H9 (cell line): Measurements from ENCODE around the gene NCAN. TPM values are rescaled to one million over a fixed set of nuclear protein-coding genes. Genes with fewer than 3 reads are reported as not detected.
A peak's percentile ranks its signal among the peaks of the same experiment; 100 is the strongest.

Experiments used
- DNase-seq: peaks from one replicate; pipeline ENCODE4 v3.0.0-alpha.2; 2017
- H2AFZ ChIP-seq: one replicate; pipeline ENCODE4 v1.6.1; 2013; ENCODE audit warnings: mild to moderate bottlenecking, low read length, control low read depth, moderate library complexity
- H2AK5ac ChIP-seq: 2 replicates; pipeline ENCODE4 v1.6.1; 2013; ENCODE audit warnings: low read length, control low read depth, mixed read lengths; ENCODE audit not compliant: insufficient read length
- H2BK120ac ChIP-seq: one replicate; pipeline ENCODE4 v1.6.1; 2013; ENCODE audit warnings: low read depth, mild to moderate bottlenecking, low read length, control low read depth, inconsistent platforms; ENCODE audit not compliant: poor library complexity, severe bottlenecking
- H2BK12ac ChIP-seq: 2 replicates; pipeline ENCODE4 v1.6.1; 2013; ENCODE audit warnings: low read length, control low read depth, mixed read lengths, low read depth; ENCODE audit not compliant: insufficient read length
- H2BK15ac ChIP-seq: 2 replicates; pipeline ENCODE4 v1.6.1; 2013; ENCODE audit warnings: low read depth, low read length, control low read depth
- H2BK20ac ChIP-seq: one replicate; pipeline ENCODE4 v1.6.1; 2013; ENCODE audit warnings: low read depth, mild to moderate bottlenecking, low read length, control low read depth, inconsistent platforms; ENCODE audit not compliant: poor library complexity, severe bottlenecking
- H2BK5ac ChIP-seq: 2 replicates; pipeline ENCODE4 v1.6.1; 2013; ENCODE audit warnings: low read length, control low read depth, mixed read lengths; ENCODE audit not compliant: insufficient read length
- H3K14ac ChIP-seq: 2 replicates; pipeline ENCODE4 v1.6.1; 2013; ENCODE audit warnings: low read length, control low read depth; ENCODE audit not compliant: insufficient read depth
- H3K18ac ChIP-seq: 2 replicates; pipeline ENCODE4 v1.6.1; 2013; ENCODE audit warnings: low read depth, mild to moderate bottlenecking, mixed read lengths, low read length, control low read depth; ENCODE audit not compliant: insufficient read length
- H3K23ac ChIP-seq: 2 replicates; pipeline ENCODE4 v1.6.1; 2013; ENCODE audit warnings: low read length, control low read depth, mixed read lengths, low read depth; ENCODE audit not compliant: insufficient read length
- H3K23me2 ChIP-seq: 2 replicates; pipeline ENCODE4 v1.6.1; 2013; ENCODE audit warnings: low read depth, mild to moderate bottlenecking, mixed read lengths, low read length, control low read depth; ENCODE audit not compliant: insufficient read length, poor library complexity, severe bottlenecking
- H3K27ac ChIP-seq: 2 replicates; pipeline ENCODE4 v1.5.1; 2013; ENCODE audit warnings: low read length, control low read depth, mixed read lengths, low read depth; ENCODE audit not compliant: insufficient read length
- H3K27me3 ChIP-seq: 2 replicates; pipeline ENCODE4 v1.6.1; 2013; ENCODE audit warnings: low read length, control low read depth, inconsistent platforms; ENCODE audit not compliant: insufficient read depth
- H3K4ac ChIP-seq: 2 replicates; pipeline ENCODE4 v1.6.1; 2013; ENCODE audit warnings: low read depth, mild to moderate bottlenecking, control low read depth, inconsistent platforms, low read length, moderate library complexity
- H3K4me1 ChIP-seq: 2 replicates; pipeline ENCODE4 v1.6.1; 2013; ENCODE audit warnings: low read length, control low read depth, inconsistent platforms; ENCODE audit not compliant: insufficient read depth
- H3K4me2 ChIP-seq: 2 replicates; pipeline ENCODE4 v1.6.1; 2013; ENCODE audit warnings: low read length, control low read depth, mixed read lengths; ENCODE audit not compliant: insufficient read length, insufficient read depth
- H3K56ac ChIP-seq: 2 replicates; pipeline ENCODE4 v1.6.1; 2013; ENCODE audit warnings: low read depth, mild to moderate bottlenecking, mixed read lengths, low read length, control low read depth; ENCODE audit not compliant: insufficient read length
- H3K79me1 ChIP-seq: 2 replicates; pipeline ENCODE4 v1.6.1; 2013; ENCODE audit warnings: low read depth, mild to moderate bottlenecking, moderate library complexity, low read length, control low read depth, inconsistent platforms; ENCODE audit not compliant: insufficient read depth, poor library complexity, severe bottlenecking
- H3K79me2 ChIP-seq: 2 replicates; pipeline ENCODE4 v1.6.1; 2013; ENCODE audit warnings: low read length, control low read depth, inconsistent platforms; ENCODE audit not compliant: insufficient read depth
- H3K9ac ChIP-seq: 2 replicates; pipeline ENCODE4 v1.6.1; 2013; ENCODE audit warnings: low read length, control low read depth, mixed read lengths; ENCODE audit not compliant: insufficient read length; ENCODE audit errors: extremely low read depth
- H3K9me3 ChIP-seq: one replicate; pipeline ENCODE4 v1.6.1; 2013; ENCODE audit warnings: low read depth, low read length, inconsistent platforms; ENCODE audit not compliant: control insufficient read depth
- H3T11ph ChIP-seq: one replicate; pipeline ENCODE4 v1.6.1; 2013; ENCODE audit warnings: mild to moderate bottlenecking, low read length, control low read depth, inconsistent platforms
- H4K20me1 ChIP-seq: one replicate; pipeline ENCODE4 v1.6.1; 2013; ENCODE audit not compliant: control insufficient read depth, insufficient read length, insufficient read depth
- H4K5ac ChIP-seq: 2 replicates; pipeline ENCODE4 v1.6.1; 2013; ENCODE audit warnings: low read depth, mild to moderate bottlenecking, mixed read lengths, low read length, control low read depth; ENCODE audit not compliant: insufficient read length
- H4K8ac ChIP-seq: replicated peaks from 2 replicates; pipeline ENCODE4 v1.6.1; 2013; ENCODE audit warnings: low read length, control low read depth, mixed read lengths, low read depth; ENCODE audit not compliant: insufficient read length
- H4K91ac ChIP-seq: 2 replicates; pipeline ENCODE4 v1.6.1; 2013; ENCODE audit warnings: low read depth, mild to moderate bottlenecking, moderate library complexity, mixed read lengths, low read length, control low read depth; ENCODE audit not compliant: insufficient read length
- H3K27ac Mint-ChIP-seq, 3 experiments: 2 replicates in 2 of 3; 3 replicates in 1 of 3; pipeline ENCODE4 v1.8.0; 2020 to 2021; ENCODE audit warnings: mixed read lengths in 3 of 3, mild to moderate bottlenecking in 1 of 3, moderate library complexity in 1 of 3
- H3K27me3 Mint-ChIP-seq: 2 replicates; pipeline ENCODE4 v1.8.0; 2021; ENCODE audit warnings: low read depth, mild to moderate bottlenecking, moderate library complexity, mixed read lengths
- H3K36me3 Mint-ChIP-seq, 3 experiments: 2 replicates in 2 of 3; 3 replicates in 1 of 3; pipeline ENCODE4 v1.8.0; 2020 to 2021; ENCODE audit warnings: low read depth in 3 of 3, mixed read lengths in 3 of 3; ENCODE audit not compliant: insufficient read depth in 1 of 3
- H3K4me1 Mint-ChIP-seq, 2 experiments: 2 replicates each; pipeline ENCODE4 v1.8.0; 2020; ENCODE audit warnings: mixed read lengths in 2 of 2
- H3K4me3 Mint-ChIP-seq, 2 experiments: 2 replicates in 1 of 2; 3 replicates in 1 of 2; pipeline ENCODE4 v1.8.0; 2020 to 2021; ENCODE audit warnings: mild to moderate bottlenecking in 2 of 2, mixed read lengths in 2 of 2, moderate library complexity in 1 of 2
- H3K9me3 Mint-ChIP-seq, 2 experiments: 2 replicates in 1 of 2; 3 replicates in 1 of 2; pipeline ENCODE4 v1.8.0; 2020; ENCODE audit warnings: mild to moderate bottlenecking in 2 of 2, mixed read lengths in 2 of 2, moderate library complexity in 1 of 2
- WGBS: extraction: QIAGEN DNeasy Blood & Tissue Kit; methylation state at CpG from one replicate; pipeline ENCODE4 v1.1.7; 2013; ENCODE audit warnings: missing lambda C conversion rate, low lambda C conversion rate, mixed read lengths; ENCODE audit not compliant: insufficient read length; ENCODE audit errors: extremely low coverage; 5-methylcytosine and 5-hydroxymethylcytosine counted together
- total RNA-seq: library from RNA; stranded (reverse); gene quantifications from 2 replicates; pipeline ENCODE4 v1.2.1, GENCODE V29; 2021
- TF ChIP-seq, protein P1 (sequence below): fragments of 200-600 bp; sonication (generic); conservative IDR thresholded peaks from 3 replicates; pipeline ENCODE4 v1.8.0; 2021; ENCODE audit warnings: antibody characterized with exemption, mild to moderate bottlenecking

Gene NCAN
- total RNA-seq, 1 experiment from 2014 or later, result 1.6 TPM

- Histone ChIP-seq H2BK20ac (no peak overlapping the region), H3K27me3 (peaks cover 2% of the 10 kb centered on the region; the same call in 1 of the 2 replicates), H3K4me1 (no peaks in the 10 kb centered on the region; the same call in 1 of the 2 replicates), H2BK120ac (no peak overlapping the region), H4K20me1 (no peaks in the 10 kb centered on the region), H2AK5ac (no peak overlapping the region), H3K4ac (no peak overlapping the region), H3K23ac (no peak overlapping the region), H3K4me2 (no peak overlapping the region), H3K9ac (no peak overlapping the region), H3K27ac (no peak overlapping the region), H4K91ac (no peak overlapping the region), H3T11ph (no peak overlapping the region), H3K79me1 (no peaks in the 10 kb centered on the region), H4K5ac (no peak overlapping the region), H3K9me3 (no peaks in the 10 kb centered on the region), H2BK15ac (no peak overlapping the region), H2BK5ac (no peak overlapping the region), H2BK12ac (no peak overlapping the region), H2AFZ (no peak overlapping the region), H3K14ac (no peak overlapping the region), H3K79me2 (no peaks in the 10 kb centered on the region), H4K8ac (no peak overlapping the region), H3K56ac (no peak overlapping the region), H3K23me2 (peaks cover 7% of the 10 kb centered on the region), H3K18ac (no peak overlapping the region)
- peak overlapping the region; percentile 69 to 86; a peak in 3 of 5 replicates for H3K4me3 Mint-ChIP-seq
- TF ChIP-seq, protein P1, sequence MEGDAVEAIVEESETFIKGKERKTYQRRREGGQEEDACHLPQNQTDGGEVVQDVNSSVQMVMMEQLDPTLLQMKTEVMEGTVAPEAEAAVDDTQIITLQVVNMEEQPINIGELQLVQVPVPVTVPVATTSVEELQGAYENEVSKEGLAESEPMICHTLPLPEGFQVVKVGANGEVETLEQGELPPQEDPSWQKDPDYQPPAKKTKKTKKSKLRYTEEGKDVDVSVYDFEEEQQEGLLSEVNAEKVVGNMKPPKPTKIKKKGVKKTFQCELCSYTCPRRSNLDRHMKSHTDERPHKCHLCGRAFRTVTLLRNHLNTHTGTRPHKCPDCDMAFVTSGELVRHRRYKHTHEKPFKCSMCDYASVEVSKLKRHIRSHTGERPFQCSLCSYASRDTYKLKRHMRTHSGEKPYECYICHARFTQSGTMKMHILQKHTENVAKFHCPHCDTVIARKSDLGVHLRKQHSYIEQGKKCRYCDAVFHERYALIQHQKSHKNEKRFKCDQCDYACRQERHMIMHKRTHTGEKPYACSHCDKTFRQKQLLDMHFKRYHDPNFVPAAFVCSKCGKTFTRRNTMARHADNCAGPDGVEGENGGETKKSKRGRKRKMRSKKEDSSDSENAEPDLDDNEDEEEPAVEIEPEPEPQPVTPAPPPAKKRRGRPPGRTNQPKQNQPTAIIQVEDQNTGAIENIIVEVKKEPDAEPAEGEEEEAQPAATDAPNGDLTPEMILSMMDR, result no peak
- no peak for DNase-seq
- no CpG with 5 or more reads among the region's 8 CpGs for WGBS
- H3K36me3 Mint-ChIP-seq, result peaks cover 4 to 29% (median 20%) of the 10 kb centered on the region in 3 experiments; a peak in 6 of 7 replicates
- H3K27ac Mint-ChIP-seq, result peak overlapping the region in 1 of 3 experiments; percentile 37; a peak in 1 of 7 replicates
- H3K9me3 Mint-ChIP-seq, result no peaks in the 10 kb centered on the region
- peaks cover 28% of the 10 kb centered on the region for H3K27me3 Mint-ChIP-seq
- peaks cover 10 to 16% of the 10 kb centered on the region in 2 experiments for H3K4me1 Mint-ChIP-seq
These were observed 62.4 kb downstream of the NCAN start for GRCh38 chr19:19274146-19274545.
